ENCODE data around the gene HHIP.

The HHIP gene

DNA sequence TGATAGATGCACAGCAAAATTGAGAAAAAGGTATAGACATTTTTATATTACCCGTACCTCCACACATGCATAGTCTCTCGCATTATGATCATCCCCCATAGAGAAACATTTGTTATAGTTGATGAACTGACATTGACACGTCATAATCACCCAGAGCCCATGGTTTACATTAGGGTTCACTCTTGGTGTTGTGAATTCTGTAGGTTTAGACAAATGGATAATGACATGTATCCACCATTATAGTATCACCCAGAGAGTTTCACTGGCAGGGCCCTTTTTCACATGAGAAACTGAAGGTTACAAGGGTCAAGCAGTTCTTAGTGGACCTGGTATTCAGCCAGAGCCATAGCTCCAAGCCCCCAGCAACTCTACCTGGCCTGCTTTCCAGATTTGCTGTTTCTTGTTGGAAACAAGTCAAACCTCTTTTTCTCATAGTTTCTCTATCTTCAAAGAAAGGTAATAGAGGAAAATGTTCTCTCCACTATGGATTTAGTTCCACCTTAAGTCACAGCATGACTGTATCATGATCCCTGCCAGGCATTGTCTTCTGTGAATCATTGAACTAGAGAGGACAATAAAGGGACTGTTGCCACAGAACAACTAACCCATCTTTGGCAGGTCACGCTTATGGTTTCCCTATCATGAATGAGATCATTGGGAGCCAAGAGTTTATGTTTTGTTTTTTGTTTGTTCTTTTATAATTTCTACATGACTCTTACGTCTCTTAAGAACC lies 64.0 kb downstream of the HHIP start:
- DNase-seq = no peak

- no peak for DNase-seq
Observed at GRCh38 chr4:144710526-144710912, 64.6 kb downstream of the HHIP start.

- no peak for DNase-seq
Observed at GRCh38 chr4:144711700-144712456, 65.9 kb downstream of the HHIP start.

DNA sequence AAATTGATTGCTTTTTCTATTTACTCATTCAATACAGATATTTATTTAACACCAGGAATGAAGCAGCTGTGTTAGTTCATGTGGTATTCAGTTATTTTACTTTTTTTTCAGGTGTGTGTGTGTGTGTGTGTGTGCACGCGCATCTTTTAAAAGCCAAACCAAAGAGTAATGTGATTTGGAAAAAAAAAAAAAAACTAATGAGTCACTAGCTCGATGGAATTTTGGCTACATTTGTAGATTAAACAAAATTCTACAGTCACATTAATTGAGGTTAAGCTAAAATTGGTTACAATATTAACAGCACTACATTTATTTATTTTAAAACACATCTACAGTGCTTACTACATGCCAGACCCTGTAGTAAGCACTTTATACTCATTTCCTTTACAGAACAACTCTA lies 66.8 kb downstream of the HHIP start:
- DNase-seq = no peak

DNA sequence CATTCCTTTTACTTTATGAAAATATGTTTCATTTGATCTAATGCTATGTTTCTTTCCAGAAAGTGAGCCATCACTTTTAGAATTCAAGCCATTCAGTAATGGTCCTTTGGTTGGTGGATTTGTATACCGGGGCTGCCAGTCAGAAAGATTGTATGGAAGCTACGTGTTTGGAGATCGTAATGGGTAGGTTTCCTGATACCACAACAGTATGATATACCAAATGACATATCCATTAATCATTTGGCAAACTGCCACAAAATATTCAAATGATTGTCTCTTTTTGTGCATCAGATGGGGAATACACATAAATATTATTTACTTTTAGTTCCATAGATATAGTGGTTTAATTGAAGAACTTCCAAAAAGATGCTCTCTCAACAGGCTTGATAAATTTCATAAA lies 68.2 kb downstream of the HHIP start:
- DNase-seq = no peak

DNA sequence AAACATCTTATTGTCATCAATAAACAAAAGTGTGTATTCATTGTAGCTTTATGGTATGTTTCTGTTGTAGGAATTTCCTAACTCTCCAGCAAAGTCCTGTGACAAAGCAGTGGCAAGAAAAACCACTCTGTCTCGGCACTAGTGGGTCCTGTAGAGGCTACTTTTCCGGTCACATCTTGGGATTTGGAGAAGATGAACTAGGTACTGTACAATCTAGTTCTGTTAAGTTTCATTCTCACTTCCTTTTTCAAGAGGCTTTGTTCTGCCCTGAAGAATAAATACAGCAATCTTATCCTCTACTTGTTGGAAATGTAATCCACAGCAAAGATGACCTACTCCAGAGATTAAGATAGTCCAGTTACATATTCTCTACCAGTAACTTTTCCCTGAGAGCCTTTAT lies 69.3 kb downstream of the HHIP start:
- DNase-seq = no peak

GRCh38 chr4:144716778-144717177 lies 70.8 kb downstream of the HHIP start:
- no peak for DNase-seq

DNA sequence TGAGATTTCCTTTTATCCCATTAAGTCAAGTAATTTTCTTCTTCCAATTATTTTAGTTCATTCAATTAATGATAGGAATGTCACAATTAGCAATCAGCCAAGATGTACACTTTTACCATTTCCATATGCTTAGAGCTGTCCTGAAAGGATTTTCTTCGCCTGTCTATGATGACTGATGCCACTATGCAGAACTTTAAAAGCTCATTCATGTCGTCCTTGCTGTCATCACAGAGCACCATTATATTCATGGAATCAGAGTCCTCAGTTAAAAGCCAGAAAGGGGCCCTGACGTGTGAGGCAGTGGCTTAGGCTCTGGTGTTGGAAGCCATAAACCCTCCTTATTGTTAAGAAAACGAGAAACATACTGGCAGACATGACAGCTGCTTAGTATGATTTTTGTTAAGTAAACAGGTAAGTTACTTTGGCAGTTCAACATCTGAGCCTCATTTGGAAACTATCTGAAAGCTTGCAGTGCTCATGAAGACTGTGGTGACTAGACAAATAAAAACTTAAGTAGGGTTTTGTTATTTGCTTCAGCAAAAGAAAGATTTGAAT lies 73.1 kb downstream of the HHIP start:
- DNase-seq = no peak

DNA sequence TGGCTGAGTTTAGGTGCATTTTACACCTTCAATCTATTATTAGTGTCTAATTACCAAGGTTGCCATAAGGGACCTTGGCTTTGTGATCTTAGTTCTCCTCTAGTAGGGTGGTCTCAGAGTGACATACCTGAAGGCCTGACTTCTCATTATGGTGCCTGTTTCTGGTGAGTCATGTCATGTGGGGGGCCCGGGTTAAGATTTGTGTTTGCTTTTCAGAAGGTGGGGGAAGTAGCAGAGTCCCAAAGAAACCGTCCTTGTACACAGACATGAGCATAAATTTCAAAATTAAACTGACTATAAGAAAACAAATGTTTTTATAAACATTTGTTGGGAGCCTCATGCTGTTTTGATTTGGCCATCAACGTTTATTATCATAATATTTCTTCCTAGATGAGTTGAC lies 74.5 kb downstream of the HHIP start:
- DNase-seq = no peak

GRCh38 chr4:144721994-144722393 lies 76.0 kb downstream of the HHIP start:
- no peak for DNase-seq

DNA sequence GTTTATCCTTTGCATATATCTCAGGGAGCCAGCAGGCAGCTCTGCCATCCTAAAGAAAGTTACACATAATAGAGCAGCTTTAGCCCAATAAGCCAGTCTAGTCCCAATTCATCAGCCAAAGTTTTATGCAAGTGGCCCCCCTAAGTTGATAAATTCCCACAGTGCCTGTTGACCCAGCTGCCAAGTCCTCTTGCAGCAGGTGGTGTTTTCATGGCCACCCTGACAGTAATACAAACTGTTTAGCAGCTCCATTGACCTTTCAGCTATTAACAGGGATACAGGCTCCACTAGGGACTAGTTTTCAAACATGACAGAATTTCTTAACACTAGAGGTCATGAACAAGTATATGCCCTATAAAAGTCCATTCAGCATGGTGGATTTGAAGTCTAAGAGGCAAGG lies 77.5 kb downstream of the HHIP start:
- DNase-seq = no peak

- DNase-seq = no peak
Observed at GRCh38 chr4:144729175-144729574, 83.2 kb downstream of the HHIP start.

DNA sequence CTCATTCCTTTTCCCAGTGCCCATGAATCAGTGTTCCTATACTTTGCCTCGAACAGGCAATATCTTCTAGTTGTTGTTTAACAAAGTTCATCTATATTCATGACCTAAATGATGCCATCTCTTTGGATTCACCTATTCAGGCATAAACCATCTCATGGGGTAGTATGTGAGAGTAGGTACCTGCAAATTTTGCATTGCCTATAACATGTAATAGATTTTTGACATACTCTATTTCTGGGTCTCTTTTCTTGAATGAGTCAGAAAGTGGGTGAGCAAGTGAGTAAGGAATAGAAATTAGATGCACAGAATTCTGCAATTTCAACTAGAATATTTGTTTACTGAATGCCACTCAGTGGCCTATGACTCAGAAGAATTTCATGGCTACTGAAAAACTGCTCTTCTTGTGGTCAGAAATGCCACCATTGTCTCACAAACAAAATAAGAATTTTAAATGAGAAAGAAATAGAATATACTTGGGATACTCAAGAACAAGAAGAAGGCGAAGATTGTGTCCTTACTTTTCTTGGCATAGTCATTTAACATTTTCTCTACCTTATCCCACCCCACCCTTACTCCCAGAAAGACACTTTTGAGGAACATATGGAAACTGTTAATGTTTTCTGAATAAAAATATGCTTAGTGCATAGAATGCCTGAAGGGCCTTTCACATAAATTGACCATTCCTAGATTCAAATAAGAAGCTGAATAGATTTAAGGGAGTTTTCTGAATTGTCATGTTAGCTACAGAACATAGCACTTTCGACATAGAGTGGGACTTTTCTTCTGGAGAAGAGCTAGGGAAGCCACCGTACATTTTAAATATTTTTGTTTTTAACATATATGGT lies 86.8 kb downstream of the HHIP start:
- DNase-seq = no peak

- DNase-seq = no peak
Observed at GRCh38 chr4:144733566-144733965, 87.6 kb downstream of the HHIP start.

DNA sequence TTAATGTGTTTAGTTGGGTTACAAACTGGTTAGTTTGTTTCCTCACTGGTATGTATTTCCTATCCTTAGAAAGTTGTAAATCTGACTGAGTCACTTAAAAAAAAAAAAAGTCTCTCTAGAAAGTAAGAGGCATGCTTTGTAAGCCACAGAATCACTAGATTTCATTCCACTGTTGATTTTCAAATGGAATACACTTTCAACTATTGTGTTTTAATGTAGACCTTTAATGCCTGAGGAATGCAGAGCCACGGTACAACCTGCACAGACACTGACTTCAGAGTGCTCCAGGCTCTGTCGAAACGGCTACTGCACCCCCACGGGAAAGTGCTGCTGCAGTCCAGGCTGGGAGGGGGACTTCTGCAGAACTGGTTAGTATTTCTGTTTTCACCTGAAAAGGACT lies 88.6 kb downstream of the HHIP start:
- DNase-seq = no peak

DNA sequence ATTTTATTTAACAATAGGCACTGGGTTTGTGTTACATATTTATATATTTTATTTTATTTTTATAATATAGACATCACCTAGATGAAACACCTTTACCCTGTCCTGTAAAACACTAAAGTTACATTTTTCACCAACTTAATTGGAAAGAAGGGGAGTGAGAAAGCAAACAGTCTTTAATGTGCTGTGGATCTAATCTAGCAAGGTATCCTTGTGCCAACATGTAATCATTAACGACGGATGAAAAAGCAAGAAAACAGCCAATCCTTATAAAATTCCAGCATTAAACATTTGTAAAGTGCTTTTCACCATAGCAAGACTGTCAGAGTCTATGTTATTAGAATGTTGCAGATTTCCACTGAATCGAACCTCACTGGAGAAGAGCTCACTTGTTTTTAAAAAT lies 92.7 kb downstream of the HHIP start:
- no peak for DNase-seq

GRCh38 chr4:144739511-144740033 lies 93.6 kb downstream of the HHIP start:
- no peak for DNase-seq

GRCh38 chr4:144740316-144740715 lies 94.4 kb downstream of the HHIP start:
- no peak for DNase-seq

DNA sequence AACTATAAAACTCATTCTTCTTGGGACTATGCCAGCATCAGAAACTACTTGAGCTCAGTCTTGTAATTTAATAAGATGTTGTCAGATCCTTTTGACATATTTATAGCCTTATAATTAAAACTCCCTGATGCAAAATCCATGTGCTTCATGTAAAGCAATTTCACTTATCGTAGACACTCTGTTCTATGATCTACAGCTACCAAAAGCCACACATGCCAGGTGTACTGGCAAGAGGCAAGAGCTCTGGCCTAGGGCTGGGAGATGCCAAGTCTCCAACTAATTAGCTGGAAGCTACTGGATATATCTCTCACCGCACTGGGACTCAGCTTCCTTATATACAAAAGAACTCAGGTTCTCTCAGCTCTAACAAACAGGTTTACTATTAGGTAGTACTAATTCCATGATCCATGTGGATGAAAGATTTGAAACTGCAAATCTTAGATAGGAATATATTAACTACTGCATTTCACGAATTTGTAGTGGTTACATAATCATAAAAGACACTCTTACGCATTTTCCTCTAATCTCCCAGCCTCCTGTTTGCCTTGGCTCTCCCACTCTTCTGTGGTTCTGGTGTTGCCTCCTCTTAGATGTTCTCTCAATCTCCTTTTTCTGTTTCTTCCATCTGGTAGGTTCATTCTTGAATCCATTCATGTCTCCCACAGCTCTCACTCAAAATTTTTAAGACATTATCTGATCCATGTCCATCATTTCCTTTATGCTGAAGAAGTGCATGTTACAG lies 103.0 kb downstream of the HHIP start:
- DNase-seq = no peak

- DNase-seq = no peak
Observed at GRCh38 chr4:144750348-144750747, 104.4 kb downstream of the HHIP start.

DNA sequence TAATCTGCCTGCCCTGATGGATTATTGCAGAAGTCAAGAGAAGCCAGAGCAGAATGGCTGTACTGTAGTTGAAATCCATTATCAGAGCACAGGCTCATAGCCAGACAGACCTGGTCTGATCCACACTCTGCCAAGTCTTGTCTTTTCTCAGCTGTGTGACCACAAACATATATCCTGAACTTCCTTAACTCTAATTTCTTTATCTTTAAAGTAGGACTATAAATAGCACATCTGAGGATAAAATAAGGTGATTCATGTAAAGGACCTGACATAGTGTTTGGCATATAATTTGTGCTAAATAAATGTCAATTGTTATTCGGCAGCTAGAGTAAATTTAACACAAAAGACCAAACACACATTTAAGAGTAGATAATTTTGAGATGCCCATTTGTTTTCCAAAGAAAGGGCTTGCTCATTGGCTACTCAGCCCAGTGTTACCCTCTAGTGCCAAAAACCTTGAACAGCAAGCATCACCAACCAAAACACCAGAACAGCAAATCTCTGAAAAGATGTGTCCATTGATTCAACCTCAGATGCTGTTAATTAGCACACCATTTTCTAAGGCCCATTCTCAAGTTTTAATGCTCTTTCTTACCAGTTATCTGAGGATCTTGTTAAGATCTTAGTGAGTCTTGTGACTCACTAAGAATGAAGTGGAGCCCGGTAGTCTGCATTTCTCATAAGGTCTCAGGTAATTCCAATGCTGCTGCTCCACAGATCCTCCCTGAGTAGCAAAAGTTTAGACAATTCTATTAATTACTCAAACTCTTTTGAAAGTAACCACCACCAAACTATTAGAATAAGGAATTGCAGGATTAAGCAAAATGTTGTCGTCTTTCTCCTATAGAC lies 108.8 kb downstream of the HHIP start:
- DNase-seq = no peak

Data from left hindlimb (tissue), 1 donor.